K562 (cell line): Measurements from ENCODE around the gene GATAD2B. TPM values are rescaled to one million over a fixed set of nuclear protein-coding genes. Genes with fewer than 3 reads are reported as not detected.

Experiments used
- ATAC-seq: fragments of 200-7000 bp; cut with Tn5 transposase; 3 replicates; pipeline ENCODE4 v1.9.1; 2020; ENCODE audit warnings: moderate library complexity
- BruUV-seq: library from RNA; stranded (reverse); fragments of 400-500 nt; replicated peaks from 2 replicates; lab custom pipeline; 2021; lab: Mats Ljungman, UMichigan
- CTCF ChIA-PET: fragments of 300-600 bp; formaldehyde crosslinking; extraction: SDS; loops from one replicate; lab custom pipeline; 2021; ENCODE audit warnings: low intra/inter-chr PET ratio; lab: Yijun Ruan, JAX
- POLR2A ChIA-PET: fragments of 300-600, 350-650 bp; sonication (Branson Sonifier 250); formaldehyde crosslinking; extraction: SDS; loops from one replicate; lab custom pipeline; 2021; ENCODE audit warnings: antibody characterized with exemption, inconsistent platforms; lab: Yijun Ruan, JAX
- DNase-seq, 4 experiments: peaks; one replicate each; pipeline versions ENCODE4 v3.0.0 to v3.0.0-alpha.2; 2011 to 2018; ENCODE audit warnings: low spot score in 3 of 4, mixed read lengths in 3 of 4; ENCODE audit errors: extremely low read depth in 1 of 4
- FAIRE-seq: peaks from 2 replicates; lab custom pipeline; 2011; peaks lifted over from hg19 to GRCh38; lab: Jason Lieb, UNC
- H2AFZ ChIP-seq: 2 replicates; pipeline ENCODE4 v1.6.0; 2011; ENCODE audit warnings: low read depth, low read length, control low read depth, inconsistent platforms
- H3K27ac ChIP-seq: fragments of 200-600 bp; 3 replicates; pipeline ENCODE4 v1.8.0; 2011; ENCODE audit warnings: low read depth, mild to moderate bottlenecking, control low read depth, inconsistent platforms, low read length, moderate library complexity, mixed read lengths; ENCODE audit errors: extremely low read depth
- H3K27me3 ChIP-seq, 2 experiments: fragments of 300-600 bp in 1 of 2; 2 replicates in 1 of 2; 3 replicates in 1 of 2; pipeline versions ENCODE4 v1.6.0 to v1.8.0; 2011; ENCODE audit warnings: inconsistent platforms in 2 of 2, low read length in 2 of 2, mild to moderate bottlenecking in 1 of 2, mixed read lengths in 1 of 2, moderate library complexity in 1 of 2; ENCODE audit not compliant: control insufficient read depth in 2 of 2, insufficient read depth in 2 of 2
- H3K36me3 ChIP-seq: fragments of 300-600 bp; 3 replicates; pipeline ENCODE4 v1.8.0; 2011; ENCODE audit warnings: mild to moderate bottlenecking, low read length, inconsistent platforms; ENCODE audit not compliant: control insufficient read depth, insufficient read depth
- H3K4me1 ChIP-seq, 2 experiments: fragments of 200-600 bp in 1 of 2; replicated peaks in 1 of 2; 2 replicates in 1 of 2; 3 replicates in 1 of 2; pipeline versions ENCODE4 v1.5.1 to v1.8.0; 2011; ENCODE audit warnings: inconsistent platforms in 2 of 2, low read length in 2 of 2, mild to moderate bottlenecking in 1 of 2, mixed read lengths in 1 of 2, moderate library complexity in 1 of 2; ENCODE audit not compliant: control insufficient read depth in 2 of 2, insufficient read depth in 2 of 2
- H3K4me2 ChIP-seq: 2 replicates; pipeline ENCODE4 v1.6.1; 2011; ENCODE audit warnings: low read length, control low read depth, inconsistent platforms, mixed read lengths; ENCODE audit not compliant: insufficient read depth
- H3K4me3 ChIP-seq: fragments of 200-600 bp; sonication (generic), shearing (Covaris generic); 2 replicates; pipeline ENCODE4 v1.5.1; 2016; ENCODE audit warnings: control low read depth, inconsistent platforms
- H3K79me2 ChIP-seq: fragments of 200-600 bp; 3 replicates; pipeline ENCODE4 v1.8.0; 2011; ENCODE audit warnings: low read length, inconsistent platforms; ENCODE audit not compliant: control insufficient read depth, insufficient read depth
- H3K9ac ChIP-seq, 2 experiments: 2 replicates each; pipeline versions ENCODE4 v1.6.0 to v1.6.1; 2011; ENCODE audit warnings: low read depth in 2 of 2, low read length in 2 of 2, control low read depth in 1 of 2, inconsistent platforms in 1 of 2, mild to moderate bottlenecking in 1 of 2, mixed read lengths in 1 of 2; ENCODE audit not compliant: insufficient read depth in 1 of 2
- H3K9me1 ChIP-seq: one replicate; pipeline ENCODE4 v1.6.0; 2011; ENCODE audit warnings: inconsistent platforms, mild to moderate bottlenecking, low read length, moderate library complexity; ENCODE audit not compliant: control insufficient read depth, insufficient read depth
- H3K9me3 ChIP-seq: replicated peaks from 2 replicates; pipeline ENCODE4 v1.5.1; 2011; ENCODE audit warnings: low read depth, low read length, inconsistent platforms; ENCODE audit not compliant: control insufficient read depth, insufficient read depth
- H4K20me1 ChIP-seq: replicated peaks from 2 replicates; pipeline ENCODE4 v1.6.1; 2011; ENCODE audit warnings: low read length, inconsistent platforms, mixed read lengths; ENCODE audit not compliant: control insufficient read depth, insufficient read depth
- CBFA2T3 ChIP-seq: fragments of 450-650 bp; IDR thresholded peaks from 2 replicates; pipeline ENCODE4 v1.6.1; 2017
- HDGF ChIP-seq: fragments of 450-650 bp; IDR thresholded peaks from 2 replicates; pipeline ENCODE4 v1.6.1; 2016
- HNRNPL ChIP-seq: fragments of 200-400 bp; formaldehyde crosslinking; IDR thresholded peaks from 2 replicates; pipeline ENCODE4 v1.6.1; 2017; ENCODE audit warnings: low read depth, mild to moderate bottlenecking, low read length
- IRF9 ChIP-seq: fragments of 450-650 bp; IDR thresholded peaks from 2 replicates; pipeline ENCODE4 v1.6.1; 2016; ENCODE audit warnings: missing biosample characterization, missing genetic modification characterization
- KLF13 ChIP-seq: fragments of 450-650 bp; IDR thresholded peaks from 2 replicates; pipeline ENCODE4 v1.6.1; 2016; ENCODE audit warnings: missing genetic modification characterization, low read depth, mild to moderate bottlenecking, missing compliant biosample characterization, moderate library complexity, borderline replicate concordance
- NEUROD1 ChIP-seq: fragments of 150-350 bp; IDR thresholded peaks from 2 replicates; pipeline ENCODE4 v1.6.1; 2014; ENCODE audit warnings: borderline replicate concordance, low read length, low read depth; ENCODE audit not compliant: partially characterized antibody
- PCBP1 ChIP-seq: fragments of 200-400 bp; formaldehyde crosslinking; IDR thresholded peaks from 2 replicates; pipeline ENCODE4 v1.6.1; 2018; ENCODE audit warnings: mild to moderate bottlenecking, low read depth, low read length; ENCODE audit not compliant: poor library complexity, severe bottlenecking
- PURB ChIP-seq: sonication (generic); formaldehyde crosslinking; IDR thresholded peaks from 2 replicates; pipeline ENCODE4 v1.9.0; 2021; ENCODE audit warnings: low read depth, mild to moderate bottlenecking, missing genetic modification reagents
- RREB1 ChIP-seq: fragments of 250-450 bp; sonication (Bioruptor Pico); IDR thresholded peaks from 2 replicates; pipeline ENCODE4 v1.4.0; 2020
- SMARCE1 ChIP-seq: fragments of 450-650 bp; IDR thresholded peaks from 2 replicates; pipeline ENCODE4 v1.7.1; 2016; ENCODE audit warnings: mild to moderate bottlenecking
- TAF15 ChIP-seq: fragments of 200-400 bp; formaldehyde crosslinking; IDR thresholded peaks from 2 replicates; pipeline ENCODE4 v1.6.1; 2017; ENCODE audit warnings: mild to moderate bottlenecking, low read depth, low read length, moderate library complexity
- ZNF449 ChIP-seq: fragments of 250-450 bp; sonication (Bioruptor Pico); IDR thresholded peaks from 2 replicates; pipeline ENCODE4 v1.8.0; 2022; ENCODE audit warnings: moderate library complexity, mild to moderate bottlenecking, inconsistent platforms
- ZNF77 ChIP-seq: fragments of 250-450 bp; sonication (Bioruptor Pico); IDR thresholded peaks from 2 replicates; pipeline ENCODE4 v1.5.0; 2020
- WGBS: fragments of 100-300 bp; shearing (Covaris generic); methylation state at CpG from one replicate; pipeline ENCODE4 v1.1.6; 2016; ENCODE audit warnings: low coverage, mixed read lengths; ENCODE audit not compliant: insufficient coverage; ENCODE audit errors: missing lambda C conversion rate; 5-methylcytosine and 5-hydroxymethylcytosine counted together
- in situ Hi-C: fragments of 300-500 bp; cut with MboI; formaldehyde crosslinking; loops from 4 replicates; pipeline ENCODE4 v1.15.0; 2018; ENCODE audit warnings: inconsistent platforms, mixed read lengths
- intact Hi-C: fragments of 100-400 bp; cut with micrococcal nuclease; formaldehyde crosslinking; loops from 2 replicates; pipeline ENCODE4 v1.14.2; 2022
- polyA plus RNA-seq, 8 experiments: library from polyadenylated mRNA; depleted of rRNA in 4 of 8; stranded (reverse) in 5 of 8; unstranded in 3 of 8; fragments of >200 nt; fragmentation: Nextera tagmentation in 2 of 8; fragmentation: Illumina TruSeq in 1 of 8; extraction: Ambion mirVana in 2 of 8; extraction: Trizol in 1 of 8; gene quantifications; 2 replicates each; pipeline versions ENCODE4 v1.2.1 to v1.2.3, GENCODE V29; 2011 to 2014; ENCODE audit warnings: inconsistent platforms in 1 of 8, missing spikeins in 1 of 8
- total RNA-seq, 7 experiments: library from RNA; depleted of rRNA in 6 of 7; stranded (reverse); fragments of >200 nt in 6 of 7; fragmentation: Illumina TruSeq in 2 of 7; extraction: Trizol in 2 of 7; gene quantifications; 2 replicates each; pipeline versions ENCODE4 v1.2.1 to v1.2.3, GENCODE V29; 2011 to 2021; ENCODE audit warnings: low replicate concordance in 1 of 7

The GATAD2B gene
- total and polyA plus RNA-seq, 9 of the 15 experiments (the other 6 are each of a cell fraction or from before 2014, with no cell fraction given) = 1.5 to 40.2 (median 4.9) TPM

GRCh38 chr1:153849487-153850185 lies 73.1 kb downstream of the GATAD2B start (continued):
- TF ChIP-seq SMARCE1 (peak; percentile 30; the same call in 1 of the 2 replicates), PURB (CRISPR knock-in tag) (no peak), TAF15 (no peak), HDGF (no peak), KLF13 (tag) (no peak), IRF9 (tag) (no peak)

- Histone ChIP-seq H3K9ac (no peak overlapping the region), H3K36me3 (peaks cover 17% of the 10 kb centered on the region; the same call in 2 of the 3 replicates), H3K9me1 (no peaks in the 10 kb centered on the region), H3K4me3 (no peak overlapping the region), H3K4me1 (peaks cover 0 to 4% of the 10 kb centered on the region in 2 experiments; a peak in 1 of 5 replicates), H2AFZ (no peak overlapping the region), H4K20me1 (no peaks in the 10 kb centered on the region), H3K27ac (no peak overlapping the region), H3K79me2 (peaks cover 32% of the 10 kb centered on the region), H3K27me3 (no peaks in the 10 kb centered on the region), H3K9me3 (no peaks in the 10 kb centered on the region), H3K4me2 (no peak overlapping the region)
- no TSS peak for BruUV-seq
- no peak for FAIRE-seq
- no peak for ATAC-seq
- POLR2A ChIA-PET = interaction anchor here (0.6 to 2.0 kb wide), 4 partner anchors 9 to 17 kb away, joined by 3 to 6 read pairs (median 4); no protein-coding TSS in a partner anchor
- WGBS = 79% methylated on average over 3 of the region's 5 CpGs
- DNase-seq = no peak
- intact Hi-C loops = no loop called here
- CTCF ChIA-PET = no interaction called here
- in situ Hi-C loops = no loop called here
- no peak for TF ChIP-seq HNRNPL
- TF ChIP-seq PCBP1 = no peak
- no peak for TF ChIP-seq RREB1 (CRISPR knock-in tag)
- TF ChIP-seq NEUROD1 = no peak
- no peak for TF ChIP-seq CBFA2T3
- no peak for TF ChIP-seq ZNF77 (CRISPR knock-in tag)
- TF ChIP-seq ZNF449 = no peak
Measured at GRCh38 chr1:153848805-153849204, 74.0 kb downstream of the GATAD2B start.
